ENCODE measurements around the gene IDI1.

- TF ChIP-seq CTCF (IDR thresholded peaks at IDR 0.05 in 8 of 11, conservative IDR thresholded peaks at IDR 0.05 in 3 of 11) (peak in 4 of 11 experiments; percentile 28 to 42 (median 36)), POLR2A (IDR thresholded peaks at IDR 0.05) (peak; percentile 83 to 97 (median 83)), POLR2AphosphoS5 (IDR thresholded peaks at IDR 0.05) (peak; percentile 98 to 99 (median 99))
These were observed at the start of gene IDI1 for GRCh38 chr10:1048732-1049424.
